IPS-18c (cell line): ENCODE measurements around the gene SEMA4G.

Source experiments
- H3K4me3 ChIP-seq: 2 replicates; pipeline ENCODE4 v1.7.0; 2013; ENCODE audit warnings: low read depth, mild to moderate bottlenecking, low read length, moderate library complexity; ENCODE audit not compliant: insufficient read depth
- H3K9me3 ChIP-seq: one replicate; pipeline ENCODE4 v1.6.1; 2013; ENCODE audit warnings: mild to moderate bottlenecking, low read length, moderate library complexity; ENCODE audit not compliant: control insufficient read depth, insufficient read depth

SEMA4G gene, protein sequence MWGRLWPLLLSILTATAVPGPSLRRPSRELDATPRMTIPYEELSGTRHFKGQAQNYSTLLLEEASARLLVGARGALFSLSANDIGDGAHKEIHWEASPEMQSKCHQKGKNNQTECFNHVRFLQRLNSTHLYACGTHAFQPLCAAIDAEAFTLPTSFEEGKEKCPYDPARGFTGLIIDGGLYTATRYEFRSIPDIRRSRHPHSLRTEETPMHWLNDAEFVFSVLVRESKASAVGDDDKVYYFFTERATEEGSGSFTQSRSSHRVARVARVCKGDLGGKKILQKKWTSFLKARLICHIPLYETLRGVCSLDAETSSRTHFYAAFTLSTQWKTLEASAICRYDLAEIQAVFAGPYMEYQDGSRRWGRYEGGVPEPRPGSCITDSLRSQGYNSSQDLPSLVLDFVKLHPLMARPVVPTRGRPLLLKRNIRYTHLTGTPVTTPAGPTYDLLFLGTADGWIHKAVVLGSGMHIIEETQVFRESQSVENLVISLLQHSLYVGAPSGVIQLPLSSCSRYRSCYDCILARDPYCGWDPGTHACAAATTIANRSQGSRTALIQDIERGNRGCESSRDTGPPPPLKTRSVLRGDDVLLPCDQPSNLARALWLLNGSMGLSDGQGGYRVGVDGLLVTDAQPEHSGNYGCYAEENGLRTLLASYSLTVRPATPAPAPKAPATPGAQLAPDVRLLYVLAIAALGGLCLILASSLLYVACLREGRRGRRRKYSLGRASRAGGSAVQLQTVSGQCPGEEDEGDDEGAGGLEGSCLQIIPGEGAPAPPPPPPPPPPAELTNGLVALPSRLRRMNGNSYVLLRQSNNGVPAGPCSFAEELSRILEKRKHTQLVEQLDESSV

DNA sequence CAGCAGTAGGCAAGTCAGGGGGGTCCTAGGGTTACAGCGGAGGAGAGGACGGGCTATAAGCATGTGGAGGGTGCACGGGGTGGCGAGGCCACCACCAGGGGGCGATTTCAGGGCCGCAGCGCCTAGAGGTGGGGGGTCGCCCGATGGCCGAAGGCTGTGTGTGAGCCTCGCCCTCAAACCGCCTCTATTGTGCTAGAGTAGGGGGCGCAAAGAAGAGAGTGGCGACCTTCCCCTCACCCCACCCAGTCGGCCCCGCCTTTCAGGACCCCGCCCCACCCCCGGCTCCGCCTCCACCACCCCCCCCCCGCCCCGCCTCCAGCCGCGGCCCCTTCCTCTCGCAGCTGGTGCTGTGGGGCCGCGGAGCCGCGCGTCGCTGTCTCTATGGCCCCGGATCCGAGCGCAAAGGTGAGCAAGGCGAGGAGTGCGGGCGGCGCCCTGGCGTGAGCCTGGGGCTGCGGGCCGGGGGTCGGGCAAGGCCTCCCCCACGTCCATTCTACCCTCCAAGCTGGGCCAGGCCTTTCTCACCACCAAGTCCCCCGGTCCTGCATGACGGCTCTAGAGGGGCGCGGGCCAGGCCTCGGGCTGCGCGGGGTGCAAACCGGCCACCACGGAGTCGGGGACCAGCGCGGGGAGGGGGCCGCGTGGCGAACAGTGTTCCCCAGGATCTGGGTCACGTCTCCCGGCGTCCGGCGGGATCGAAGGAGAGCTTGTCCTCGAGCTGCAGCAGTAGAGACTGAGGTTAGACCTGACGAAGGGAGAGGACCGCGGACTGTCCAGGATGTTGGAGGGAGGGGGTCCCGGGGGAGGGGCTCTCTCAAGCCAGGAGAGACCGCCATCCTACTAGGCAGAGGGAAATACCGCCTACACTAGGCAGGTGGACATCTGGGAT lies at the start of gene SEMA4G:
Gene SEMA4G (plus strand): TSS at position 318 of the 889 bp plus-strand sequence. CDS start 3,409 bp downstream, outside the sequence.
- peak within 1 kb of the TSS; percentile 75 for H3K4me3 ChIP-seq

GRCh38 chr10:100923580-100923979 lies 45.7 kb upstream of the SEMA4G start:
- Histone ChIP-seq H3K9me3 (no peaks in the 10 kb centered on the region), H3K4me3 (no peak overlapping the region)

More for the DNA sequence above, at the start of gene SEMA4G:
- no peaks in the 10 kb centered on the region for H3K9me3 ChIP-seq

GRCh38 chr10:100927266-100927665 lies 42.0 kb upstream of the SEMA4G start:
- Histone ChIP-seq H3K4me3 (no peak overlapping the region), H3K9me3 (no peaks in the 10 kb centered on the region)

DNA sequence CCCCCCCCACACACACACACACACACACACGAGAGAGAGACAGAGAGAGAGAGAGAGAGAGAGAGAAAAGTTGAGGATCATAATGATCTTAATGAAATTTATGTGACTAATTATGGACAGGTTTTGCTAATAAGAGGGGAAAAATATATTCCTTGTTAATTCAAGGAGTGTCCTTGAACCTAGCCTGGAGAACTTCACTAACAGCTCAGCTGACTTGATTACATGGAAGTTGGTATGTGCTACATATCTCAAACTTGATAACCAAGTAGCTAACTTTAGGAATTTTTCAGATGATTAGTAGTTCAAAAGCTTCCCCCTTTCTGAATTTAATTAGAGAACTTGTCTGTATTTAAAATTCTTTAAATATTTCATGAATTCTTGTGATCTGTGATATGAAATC lies 41.3 kb upstream of the SEMA4G start:
- no peak overlapping the region for H3K4me3 ChIP-seq

GRCh38 chr10:100930368-100930767 lies 38.9 kb upstream of the SEMA4G start:
- no peaks in the 10 kb centered on the region for H3K9me3 ChIP-seq
- H3K4me3 ChIP-seq, result no peak overlapping the region

More for the DNA sequence above, 41.3 kb upstream of the SEMA4G start:
- no peaks in the 10 kb centered on the region for H3K9me3 ChIP-seq

- H3K9me3 ChIP-seq, result no peaks in the 10 kb centered on the region
- H3K4me3 ChIP-seq, result no peak overlapping the region
Observed at GRCh38 chr10:100934084-100934659, 35.1 kb upstream of the SEMA4G start.

- Histone ChIP-seq H3K9me3 (no peaks in the 10 kb centered on the region), H3K4me3 (no peak overlapping the region)
Observed at GRCh38 chr10:100939763-100940344, 29.4 kb upstream of the SEMA4G start.

DNA sequence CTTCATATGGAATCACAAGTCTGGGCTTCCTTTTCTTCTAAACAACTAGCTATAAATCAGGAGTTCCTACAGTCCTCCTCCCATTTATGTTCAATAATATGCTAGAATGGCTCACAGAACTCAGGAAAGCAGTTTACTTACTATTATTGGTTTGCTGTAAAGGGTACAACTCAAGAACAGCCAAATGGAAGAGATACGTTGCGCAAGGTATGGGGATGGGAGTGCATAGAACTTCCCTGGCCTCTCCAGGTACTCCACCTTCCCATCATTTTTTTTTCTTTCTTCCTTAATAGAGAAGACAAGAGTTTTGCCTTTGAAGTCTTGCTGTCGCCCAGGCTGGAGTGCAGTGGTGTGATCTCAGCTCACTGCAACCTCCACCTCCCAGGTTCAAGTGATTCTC lies 27.1 kb upstream of the SEMA4G start:
- H3K9me3 ChIP-seq, result no peaks in the 10 kb centered on the region
- no peak overlapping the region for H3K4me3 ChIP-seq

GRCh38 chr10:100943508-100943907 lies 25.8 kb upstream of the SEMA4G start:
- Histone ChIP-seq H3K9me3 (no peaks in the 10 kb centered on the region), H3K4me3 (no peak overlapping the region)

DNA sequence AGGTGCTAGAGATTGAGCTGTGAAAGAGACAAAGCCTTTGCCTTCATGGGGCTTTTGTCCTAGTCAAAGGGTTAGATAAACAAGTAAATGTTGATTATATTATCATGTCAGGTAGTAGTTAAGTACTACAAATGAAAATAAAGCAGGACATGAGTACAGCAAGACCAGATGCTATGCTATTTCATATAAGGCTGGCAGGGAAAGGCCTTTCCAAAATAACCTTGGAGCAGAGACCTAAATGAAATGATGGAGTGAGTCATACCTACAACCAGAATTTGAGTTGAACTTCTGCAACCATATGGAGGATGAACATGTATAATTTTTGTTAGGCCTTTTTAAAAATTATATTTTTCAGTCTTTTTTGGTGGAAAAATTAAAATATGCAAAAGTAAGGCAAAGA lies 23.6 kb upstream of the SEMA4G start:
- H3K9me3 ChIP-seq, result no peaks in the 10 kb centered on the region
- H3K4me3 ChIP-seq, result no peak overlapping the region

- Histone ChIP-seq H3K4me3 (no peak overlapping the region), H3K9me3 (no peaks in the 10 kb centered on the region)
Observed at GRCh38 chr10:100948916-100949315, 20.4 kb upstream of the SEMA4G start.

DNA sequence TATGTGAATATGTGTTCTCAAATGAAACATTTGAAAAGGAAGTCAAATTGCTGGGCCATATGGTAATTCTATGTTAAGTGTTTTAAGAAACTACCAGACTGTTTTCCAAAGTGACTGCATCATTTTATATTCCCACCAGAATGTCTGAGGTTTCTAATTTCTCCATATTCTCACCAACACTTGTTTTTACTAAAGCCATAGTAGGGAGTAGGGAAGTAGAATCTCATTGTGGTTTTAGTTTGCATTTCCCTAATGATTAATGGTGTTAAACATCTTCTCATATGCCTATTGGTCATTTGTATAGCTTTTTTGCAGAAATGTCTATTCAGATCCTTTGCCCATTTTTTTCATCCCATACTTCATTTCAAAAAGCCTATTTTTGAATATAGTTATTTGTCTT lies 9.1 kb upstream of the SEMA4G start:
- Histone ChIP-seq H3K9me3 (no peaks in the 10 kb centered on the region), H3K4me3 (no peak overlapping the region)

GRCh38 chr10:100962351-100963080 lies 6.8 kb upstream of the SEMA4G start:
- H3K9me3 ChIP-seq, result no peaks in the 10 kb centered on the region
- no peak overlapping the region for H3K4me3 ChIP-seq

- H3K9me3 ChIP-seq, result no peaks in the 10 kb centered on the region
- H3K4me3 ChIP-seq, result no peak overlapping the region
Observed at GRCh38 chr10:100963826-100964225, 5.5 kb upstream of the SEMA4G start.

DNA sequence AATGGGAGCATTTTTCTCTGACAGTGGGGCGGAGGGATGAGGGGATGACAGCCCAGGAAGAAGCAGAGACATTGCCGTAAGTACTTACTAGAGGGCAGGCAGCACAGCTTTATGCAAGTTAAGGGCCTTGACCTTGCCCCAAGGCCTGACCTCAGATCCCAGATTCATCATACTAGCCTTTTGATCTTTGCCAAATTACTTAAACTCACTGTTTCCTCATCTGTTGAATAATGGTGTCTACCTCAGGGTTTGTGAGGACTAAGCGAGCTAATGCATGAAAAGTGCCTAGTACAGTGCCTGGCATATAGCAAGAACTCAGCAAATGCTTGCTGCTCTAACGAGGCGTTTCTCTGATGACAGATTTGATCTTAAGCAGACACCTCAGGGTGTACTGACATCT lies 3.5 kb upstream of the SEMA4G start:
- H3K4me3 ChIP-seq, result no peak overlapping the region

GRCh38 chr10:100966887-100967286 lies 2.4 kb upstream of the SEMA4G start:
- no peak overlapping the region for H3K4me3 ChIP-seq

More for the DNA sequence above, 3.5 kb upstream of the SEMA4G start:
- no peaks in the 10 kb centered on the region for H3K9me3 ChIP-seq

More at GRCh38 chr10:100966887-100967286, 2.4 kb upstream of the SEMA4G start:
- H3K9me3 ChIP-seq, result no peaks in the 10 kb centered on the region
